GM18951 (cell line): ENCODE results near the gene C14orf180.

Experiments used
- POLR2A ChIP-seq: IDR thresholded peaks from 4 replicates; pipeline ENCODE4 v1.6.1; 2011; ENCODE audit warnings: mild to moderate bottlenecking; ENCODE audit not compliant: insufficient read length, insufficient read depth; ENCODE audit errors: extremely low read depth
- in situ Hi-C: fragments of 300-500 bp; cut with MboI; formaldehyde crosslinking; loops from one replicate; pipeline ENCODE4 v1.12.0; 2022; ENCODE audit warnings: low sequenced_read_pairs, mixed read lengths, inconsistent platforms; ENCODE audit not compliant: unreplicated experiment

Gene C14orf180

GRCh38 chr14:104579507-104579906, at the start of gene C14orf180:
Gene C14orf180, plus strand, starts transcription at chr14:104579764. Its CDS starts 6,667 bp downstream, at chr14:104586431.
- in situ Hi-C loops: no loop called here
- TF ChIP-seq POLR2A: no peak

GRCh38 chr14:104530646-104531045, 48.9 kb upstream of the C14orf180 start:
- in situ Hi-C loops: no loop called here
- no peak for TF ChIP-seq POLR2A

DNA sequence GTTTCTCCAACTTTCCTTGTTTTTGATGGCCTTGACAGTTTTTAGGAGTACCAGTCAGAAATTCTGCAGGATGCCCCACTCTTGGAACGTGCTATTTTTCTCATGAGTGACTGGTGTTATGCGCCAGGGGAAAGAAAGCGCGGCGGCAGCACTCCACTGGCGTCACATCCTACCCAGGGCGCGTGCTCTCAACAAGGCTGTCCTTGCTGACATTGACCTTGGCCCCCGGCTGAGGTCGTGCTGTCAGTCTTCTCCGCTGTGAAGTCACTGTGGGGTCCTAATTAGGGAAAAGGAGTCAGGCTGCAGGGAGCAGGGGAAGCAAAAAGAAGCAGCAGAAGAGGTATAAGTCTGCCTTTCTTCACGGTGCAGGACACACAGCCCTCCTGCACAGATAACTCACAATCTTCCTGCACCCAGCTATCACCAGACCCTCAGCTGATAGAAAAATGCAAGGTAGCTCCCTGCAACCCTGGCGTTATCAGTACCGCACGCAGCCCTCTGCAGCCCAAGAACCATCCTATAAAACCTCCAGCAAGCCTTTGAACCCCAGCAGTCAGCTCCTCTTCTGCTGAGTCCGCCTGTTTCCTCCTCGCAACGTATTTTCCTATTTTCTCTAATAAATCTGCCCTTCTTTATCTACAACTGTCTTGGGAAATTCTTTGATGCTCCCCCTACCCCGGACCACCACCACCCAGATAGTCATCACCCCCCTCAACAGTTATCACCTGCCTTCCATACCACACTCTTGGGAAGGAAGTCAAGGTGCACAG, 48.0 kb upstream of the C14orf180 start:
- TF ChIP-seq POLR2A: no peak

DNA sequence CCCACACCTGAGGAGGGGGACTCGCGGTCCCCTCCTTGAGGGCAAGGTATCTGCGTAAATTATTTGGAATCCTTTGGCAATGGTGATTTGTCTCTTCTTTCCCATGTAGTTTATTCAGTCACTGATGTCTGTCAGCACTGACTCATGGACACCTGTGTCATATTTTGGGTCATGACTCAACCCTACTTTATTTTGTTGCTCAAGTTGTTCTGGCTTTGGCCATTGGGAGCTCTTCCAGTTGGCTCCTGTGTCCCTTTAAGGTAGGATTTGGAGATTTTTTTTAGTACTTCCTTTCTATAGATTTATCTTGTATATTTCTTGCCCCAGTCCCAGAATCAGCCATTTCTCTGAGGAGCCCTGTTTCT, 47.4 kb upstream of the C14orf180 start:
- no peak for TF ChIP-seq POLR2A
- in situ Hi-C loops: no loop called here

More for the DNA sequence above, 48.0 kb upstream of the C14orf180 start:
- in situ Hi-C loops: no loop called here

DNA sequence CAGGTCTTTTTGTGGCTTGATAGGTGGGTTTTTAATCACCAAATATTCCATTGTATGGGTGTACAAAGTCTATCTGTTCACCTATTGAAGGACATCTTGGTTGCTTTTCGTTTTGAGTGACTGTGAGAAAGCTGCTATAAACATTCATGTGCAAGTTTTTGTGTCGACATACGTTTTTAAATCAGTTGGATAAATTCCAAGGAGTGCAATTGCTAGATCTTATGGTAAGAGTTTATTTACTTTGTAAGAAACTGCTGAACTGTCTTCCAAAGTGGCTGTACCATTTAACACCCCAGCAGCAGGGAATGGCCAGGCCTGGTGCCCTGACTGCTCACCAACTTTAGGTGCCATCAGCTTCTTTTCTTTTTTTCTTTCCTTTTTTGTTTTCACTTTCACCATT, 45.5 kb upstream of the C14orf180 start:
- TF ChIP-seq POLR2A: no peak
- in situ Hi-C loops: no loop called here

DNA sequence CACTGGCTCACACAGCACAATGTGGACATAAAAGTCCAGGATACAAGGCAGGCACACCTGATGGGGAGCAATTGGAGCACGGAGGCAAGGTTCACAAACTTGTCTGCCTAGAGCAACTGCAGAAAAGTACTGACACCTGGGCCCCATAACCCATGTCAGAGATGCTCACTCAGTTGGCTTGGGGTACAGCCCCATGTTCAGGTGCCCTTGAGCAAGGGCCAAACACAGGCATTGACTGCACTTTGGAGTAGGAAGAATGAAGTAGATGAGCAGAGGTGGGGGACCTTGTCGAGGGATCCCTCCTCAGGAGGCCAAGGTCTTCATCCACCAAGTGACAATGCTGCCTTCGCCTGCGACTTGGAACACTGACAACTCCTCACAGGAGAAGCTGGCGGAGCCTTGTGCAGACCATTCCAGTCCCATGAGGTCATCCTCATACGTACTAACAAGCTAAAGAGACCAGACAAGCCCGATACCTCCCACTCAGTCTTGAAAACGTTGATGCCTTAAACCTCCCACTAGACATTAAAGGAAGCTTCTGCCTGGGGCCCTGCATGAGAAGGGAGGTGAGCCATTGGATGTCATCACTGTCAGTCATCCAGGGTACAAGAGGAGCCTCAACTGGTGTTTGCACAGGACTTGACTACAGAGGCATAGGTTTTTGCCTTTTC, 42.5 kb upstream of the C14orf180 start:
- TF ChIP-seq POLR2A: no peak
- in situ Hi-C loops: no loop called here

DNA sequence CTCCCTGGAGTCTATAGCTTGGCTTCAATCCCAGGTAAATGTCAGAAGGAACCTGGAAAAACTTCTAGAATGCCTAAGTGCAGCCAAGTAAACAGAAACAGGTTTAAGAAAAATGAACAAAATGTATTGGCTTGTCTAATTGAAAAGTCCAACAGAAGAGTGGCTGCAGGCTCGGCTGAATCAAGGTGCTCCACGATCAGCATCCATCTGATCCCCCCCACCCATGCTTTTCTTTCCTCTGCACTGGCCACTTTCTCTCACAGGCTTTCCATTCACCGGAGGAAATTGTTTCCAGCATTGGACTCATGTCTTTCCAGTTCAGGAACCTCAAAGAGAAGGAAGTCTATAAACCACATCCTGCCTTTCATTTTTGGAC, 42.0 kb upstream of the C14orf180 start:
- in situ Hi-C loops: no loop called here
- no peak for TF ChIP-seq POLR2A

GRCh38 chr14:104541905-104542465, 37.6 kb upstream of the C14orf180 start:
- in situ Hi-C loops: no loop called here
- TF ChIP-seq POLR2A: no peak

GRCh38 chr14:104542871-104543830, 36.4 kb upstream of the C14orf180 start:
- in situ Hi-C loops: no loop called here
- TF ChIP-seq POLR2A: no peak

GRCh38 chr14:104544362-104544961, 35.1 kb upstream of the C14orf180 start:
- in situ Hi-C loops: no loop called here
- TF ChIP-seq POLR2A: no peak

- no peak for TF ChIP-seq POLR2A
- in situ Hi-C loops: no loop called here
These were observed 34.2 kb upstream of the C14orf180 start for GRCh38 chr14:104545151-104545941.

DNA sequence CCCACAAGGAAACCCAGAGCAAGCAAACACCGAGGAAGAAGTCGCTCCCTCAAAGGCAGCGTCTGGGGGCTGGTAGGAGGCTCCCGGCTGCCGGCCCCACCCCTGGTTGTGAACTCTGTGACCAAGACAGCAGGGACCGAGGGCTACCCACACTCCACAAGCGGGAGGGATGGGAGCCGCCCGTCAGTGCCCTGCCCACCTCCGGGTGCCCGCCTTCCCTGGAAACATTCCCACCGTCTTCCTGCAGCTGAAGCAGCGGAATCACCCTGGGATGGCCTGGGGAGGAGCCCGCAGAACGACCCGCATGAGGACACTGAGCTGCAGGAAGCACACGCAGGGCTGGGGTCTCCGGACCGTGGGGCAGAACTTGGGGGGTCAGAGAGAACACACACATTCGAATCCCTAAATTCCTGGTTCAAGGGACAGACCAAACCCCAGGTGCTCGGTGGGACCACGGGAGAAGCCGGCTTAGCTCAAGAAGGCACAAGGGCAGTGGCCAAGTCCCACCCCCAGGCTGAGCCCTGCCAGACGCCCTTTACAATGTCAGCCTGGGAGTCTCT, 33.5 kb upstream of the C14orf180 start:
- in situ Hi-C loops: no loop called here
- no peak for TF ChIP-seq POLR2A
